Fibroblast of skin of left biceps (primary cell): Measurements from ENCODE around the gene TPCN1.

ENCODE experiments used
- DNase-seq, 2 experiments: peaks; one replicate each; pipeline ENCODE4 v3.0.0-alpha.2; 2013; ENCODE audit warnings: low read depth in 2 of 2

Gene TPCN1

GRCh38 chr12:113242026-113242418 is 20.8 kb downstream of the TPCN1 start:
- DNase-seq = no peak

DNA sequence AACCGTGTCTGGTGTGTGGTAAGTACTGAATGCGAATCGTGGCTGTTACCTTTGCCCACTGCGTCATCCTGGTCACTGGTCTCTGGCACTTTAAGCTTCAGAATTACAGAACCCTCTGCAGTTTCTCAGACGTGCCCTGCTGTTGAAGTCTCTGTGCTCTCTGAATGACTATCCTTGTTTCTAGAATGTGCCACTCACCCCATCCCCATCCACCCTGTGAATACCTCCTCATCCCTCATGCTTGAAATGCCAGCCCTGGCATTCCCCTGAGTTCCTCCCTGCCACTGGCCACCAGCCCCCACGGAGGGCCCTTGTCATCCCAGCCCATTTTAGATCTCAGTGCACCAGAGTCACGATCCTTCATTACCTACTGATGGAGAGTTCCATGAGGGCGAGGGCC is 21.3 kb downstream of the TPCN1 start:
- DNase-seq = no peak

DNA sequence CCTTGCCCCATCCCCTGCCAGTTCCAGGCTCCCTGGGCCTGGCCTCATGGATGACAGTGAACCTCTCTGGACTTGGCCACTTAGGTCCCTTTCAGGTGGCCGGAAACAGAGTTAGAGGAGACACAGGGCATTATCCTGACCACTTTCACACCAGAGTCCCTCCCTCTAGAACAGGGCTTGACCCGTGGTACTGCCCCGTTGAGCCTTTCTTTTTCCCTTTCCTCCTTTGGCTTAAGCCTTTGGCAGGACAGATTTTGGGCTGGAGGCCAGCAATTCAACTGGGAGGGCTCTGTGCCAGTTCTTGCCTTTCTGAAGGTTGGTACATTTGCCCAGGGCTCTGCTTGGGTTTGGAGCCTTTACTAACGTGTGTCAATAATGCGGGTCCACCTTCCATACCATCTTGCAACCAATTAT is 22.8 kb downstream of the TPCN1 start:
- DNase-seq = no peak

DNA sequence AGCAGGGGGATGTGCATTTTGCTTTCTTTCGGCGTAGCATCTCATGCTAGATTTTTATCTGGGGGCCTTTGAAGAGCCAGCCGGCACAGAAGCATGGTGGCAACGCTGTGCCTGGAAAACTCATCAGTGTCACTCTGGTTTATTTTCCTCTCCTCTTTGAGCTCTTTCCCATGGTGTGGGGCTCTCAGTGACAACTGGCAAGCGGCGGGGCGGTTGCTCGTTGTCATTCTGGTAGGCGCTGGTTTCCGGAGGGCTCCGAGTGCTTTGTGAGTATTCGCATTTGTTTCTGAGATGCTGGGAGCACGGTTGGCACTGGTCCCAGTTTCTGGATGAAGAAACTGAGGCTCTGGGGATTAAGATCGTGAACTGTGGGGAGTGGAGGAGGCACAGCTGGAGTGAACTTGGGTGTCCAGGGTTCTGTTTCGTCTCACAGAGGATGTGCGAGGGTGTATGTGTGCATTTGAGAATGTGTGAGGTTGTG is 23.3 kb downstream of the TPCN1 start:
- no peak for DNase-seq

- DNase-seq = no peak
Observed at GRCh38 chr12:113245695-113246477, 24.6 kb downstream of the TPCN1 start.

GRCh38 chr12:113246478-113247122 is 25.3 kb downstream of the TPCN1 start:
- DNase-seq = no peak

DNA sequence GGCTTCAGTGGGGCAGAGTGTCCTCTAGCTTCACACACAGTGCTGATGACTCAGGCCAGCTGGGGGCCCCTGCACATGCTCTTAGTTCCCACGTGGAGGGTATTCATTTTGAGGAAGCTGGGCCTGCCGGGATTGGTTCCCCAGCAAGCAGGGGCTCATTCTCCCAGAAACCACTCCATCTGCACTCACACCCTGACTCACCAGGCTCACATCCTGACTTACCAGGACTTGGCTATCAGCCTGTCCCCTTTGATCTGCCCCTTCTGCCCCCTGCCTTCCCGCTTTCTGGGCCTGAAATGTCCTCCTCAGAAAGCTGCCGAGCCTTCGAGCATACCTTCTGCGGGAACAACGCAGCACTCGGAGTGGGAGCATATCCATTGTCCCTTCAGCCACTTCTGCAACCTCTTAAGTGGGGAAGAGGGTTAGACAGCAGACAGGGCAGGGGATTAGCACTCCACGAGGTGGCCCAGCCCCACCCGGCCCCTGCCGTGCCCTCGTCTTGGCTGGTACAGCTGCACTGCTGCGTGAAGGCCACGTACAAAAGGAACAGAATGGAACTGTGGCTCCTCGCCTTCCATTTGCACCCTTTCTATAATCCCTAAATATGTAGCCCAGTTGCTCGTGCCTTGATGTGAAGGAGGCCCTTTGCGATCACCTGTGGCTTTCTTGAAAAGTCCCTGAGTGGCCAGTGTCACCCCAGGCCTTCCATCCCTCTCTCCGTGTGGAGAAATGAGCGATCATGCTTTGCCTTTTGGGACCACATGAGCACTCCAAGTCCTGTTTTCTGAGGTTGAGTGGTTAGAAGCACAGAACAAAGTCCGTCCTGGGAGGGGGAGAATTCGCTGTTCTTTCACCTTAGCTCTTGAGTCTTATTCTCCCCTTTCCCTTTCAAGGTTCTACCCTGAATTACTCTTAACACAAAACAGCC is 26.1 kb downstream of the TPCN1 start:
- no peak for DNase-seq

DNA sequence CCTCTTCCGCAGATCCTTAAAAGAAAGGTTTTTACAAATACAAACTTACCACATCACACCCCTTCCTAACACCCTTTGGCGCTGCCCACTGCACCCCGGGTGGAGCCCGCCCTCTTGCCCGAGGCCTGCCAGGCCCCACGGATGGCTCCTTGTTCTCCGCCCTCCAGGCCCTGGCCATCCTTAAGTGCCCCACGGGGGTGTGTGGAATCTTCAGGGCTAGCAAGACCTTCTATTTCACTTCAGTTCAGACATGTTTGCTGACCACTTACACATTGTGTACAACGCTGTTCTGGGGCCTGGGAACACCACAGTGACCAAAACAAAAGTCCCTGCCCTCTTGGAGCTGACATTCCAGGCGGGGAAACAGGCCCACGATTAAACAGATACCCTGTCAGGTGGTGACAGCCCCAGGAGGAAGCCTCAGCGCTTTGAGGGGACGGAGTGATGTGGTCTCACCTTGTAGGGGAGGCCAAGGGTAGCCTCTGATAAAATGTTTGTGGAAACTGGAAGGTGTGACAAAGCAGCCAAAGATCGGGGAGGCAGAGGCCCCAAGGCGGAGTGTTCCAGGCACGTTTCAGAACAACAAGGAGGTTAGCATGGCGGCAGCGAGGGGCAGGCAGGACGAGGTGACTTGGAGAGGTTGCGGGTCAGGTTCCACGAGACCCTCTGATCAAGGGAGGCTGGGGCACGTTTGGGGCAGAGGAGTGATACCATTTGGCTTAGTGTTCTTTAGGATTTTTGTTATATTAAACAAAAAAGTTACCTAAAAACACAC is 27.0 kb downstream of the TPCN1 start:
- DNase-seq = no peak

- no peak for DNase-seq
Observed at GRCh38 chr12:113248842-113249435, 27.7 kb downstream of the TPCN1 start.

DNA sequence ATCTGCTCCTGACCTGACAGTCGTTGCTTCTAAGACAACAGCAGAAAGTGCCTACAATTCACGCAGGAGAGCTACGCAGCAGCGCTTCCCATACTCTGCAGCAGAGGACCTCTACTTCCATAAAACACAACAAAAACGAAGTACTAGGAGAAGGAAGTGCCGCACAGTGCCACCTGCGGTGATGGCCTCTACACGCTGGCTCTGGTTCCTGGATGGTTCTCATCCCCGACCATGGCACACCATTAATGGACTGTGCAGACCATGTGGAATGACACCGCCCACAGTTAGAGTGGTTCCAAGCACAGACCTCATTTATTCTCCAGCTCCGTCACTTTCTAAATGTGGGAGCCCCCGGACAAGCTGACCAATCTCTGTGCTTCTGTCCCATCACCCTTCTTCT is 28.3 kb downstream of the TPCN1 start:
- DNase-seq = no peak

DNA sequence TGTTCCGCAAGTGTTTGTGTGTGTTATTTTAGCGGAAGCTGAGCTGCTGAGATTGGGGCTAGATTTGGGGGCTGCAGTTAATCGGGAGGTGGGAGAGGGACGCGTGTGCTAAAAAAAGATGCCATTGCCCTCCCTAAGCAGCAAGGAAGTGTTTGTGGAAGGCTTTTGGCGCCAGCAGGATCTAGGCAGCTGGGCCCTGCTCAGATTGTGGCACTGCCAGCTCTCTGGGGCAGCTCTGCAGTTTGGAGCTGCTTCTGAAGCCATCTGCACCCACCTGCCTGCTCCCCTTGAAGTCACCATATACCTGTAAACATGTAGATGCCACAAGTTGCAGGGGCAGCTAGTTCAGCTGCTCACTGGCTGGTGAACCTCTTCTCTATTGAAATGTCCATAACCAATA is 28.8 kb downstream of the TPCN1 start:
- no peak for DNase-seq

GRCh38 chr12:113251404-113252070 is 30.3 kb downstream of the TPCN1 start:
- DNase-seq = no peak

DNA sequence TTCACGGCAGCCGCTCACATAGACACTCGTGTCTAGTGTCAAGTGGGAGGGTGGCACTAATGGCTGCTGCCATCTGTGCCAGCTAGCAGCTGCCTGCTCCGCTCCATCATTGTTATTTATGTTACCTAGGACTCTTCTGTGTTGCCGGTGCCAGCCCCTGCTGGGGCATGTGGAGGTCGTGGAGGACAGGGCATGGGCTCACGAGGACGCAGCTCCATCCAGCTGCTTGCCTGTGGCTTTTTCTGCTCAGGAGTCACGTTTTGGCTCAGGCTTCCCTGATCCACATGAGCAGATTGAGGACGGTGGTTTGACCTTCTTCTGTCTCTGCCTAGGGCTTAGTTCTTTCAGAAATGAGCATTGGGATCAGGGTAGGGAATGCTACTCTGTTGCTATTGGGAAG is 31.2 kb downstream of the TPCN1 start:
- DNase-seq = no peak

GRCh38 chr12:113253532-113254285 is 32.4 kb downstream of the TPCN1 start:
- no peak for DNase-seq

DNA sequence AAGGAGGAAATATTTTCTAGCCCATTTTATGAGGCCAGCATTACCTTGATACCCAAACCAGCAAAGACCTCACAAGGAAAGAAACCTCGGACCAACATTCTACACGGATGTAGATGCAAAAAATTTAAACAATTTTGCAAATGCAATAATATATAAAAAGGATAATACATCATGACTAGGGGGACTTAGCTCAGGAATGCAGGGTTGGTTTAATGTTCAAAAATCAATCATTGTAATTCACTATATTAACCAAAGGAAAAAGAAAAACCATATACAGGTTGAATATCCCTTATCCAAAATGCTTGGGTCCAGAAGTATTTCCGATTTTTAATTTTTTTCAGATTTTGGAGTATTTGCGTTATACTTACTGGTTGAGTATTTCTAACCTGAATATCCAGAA is 33.0 kb downstream of the TPCN1 start:
- DNase-seq = no peak

- no peak for DNase-seq
Observed at GRCh38 chr12:113257564-113257963, 36.3 kb downstream of the TPCN1 start.

GRCh38 chr12:113260127-113260526 is 38.9 kb downstream of the TPCN1 start:
- DNase-seq = no peak

- no peak for DNase-seq
Observed at GRCh38 chr12:113260636-113261300, 39.5 kb downstream of the TPCN1 start.

GRCh38 chr12:113261847-113262470 is 40.7 kb downstream of the TPCN1 start:
- DNase-seq = no peak
